ENCODE data around the gene FOXP2.

The FOXP2 gene

DNA sequence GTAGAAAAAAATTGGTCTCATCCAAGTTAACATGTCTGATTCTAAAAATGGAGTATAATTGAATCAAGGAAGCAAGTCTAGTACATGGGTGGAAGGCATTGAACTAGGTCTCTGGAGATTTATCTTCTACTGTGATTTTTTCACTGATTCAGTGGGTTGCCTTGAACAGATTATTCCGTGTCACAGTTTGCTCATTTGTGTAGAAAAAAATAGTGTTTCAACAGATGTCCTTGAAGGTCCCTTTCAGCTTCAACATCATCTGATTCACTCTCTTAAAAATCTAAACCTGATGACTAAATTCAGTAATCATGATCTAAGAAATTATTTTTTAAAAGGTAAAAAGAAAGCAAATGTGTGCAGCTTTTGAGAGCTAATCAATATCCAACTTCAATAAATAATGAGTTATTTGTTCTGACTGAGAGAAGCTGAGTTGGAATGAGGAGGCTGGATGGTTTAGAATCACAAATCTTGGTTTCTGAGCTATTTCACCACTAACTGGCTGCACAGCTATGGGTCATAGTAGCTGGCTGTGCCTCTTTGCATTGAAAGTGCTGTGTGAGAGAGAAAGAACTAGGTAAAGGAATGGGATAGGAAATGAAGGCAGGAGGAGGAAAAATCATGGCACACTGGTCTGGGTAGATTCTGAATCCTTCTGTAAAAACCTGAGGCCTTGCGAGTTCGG, 285.8 kb downstream of the FOXP2 start:
- H3K4me3 ChIP-seq (replicated peaks; ENCODE audit: low read depth, low read length): no peak overlapping the region
- no peak for DNase-seq (ENCODE audit: extremely low read depth, low read depth)
- no peak for TF ChIP-seq CTCF (IDR thresholded peaks at IDR 0.05; ENCODE audit: low read depth, low read length, missing control alignments)

- no peak for DNase-seq (ENCODE audit: extremely low read depth, low read depth)
- no peak for TF ChIP-seq CTCF (IDR thresholded peaks at IDR 0.05; ENCODE audit: low read depth, low read length, missing control alignments)
- no peak overlapping the region for H3K4me3 ChIP-seq (replicated peaks; ENCODE audit: low read depth, low read length)
Measured at GRCh38 chr7:114703677-114704076, 289.1 kb downstream of the FOXP2 start.

- TF ChIP-seq CTCF (IDR thresholded peaks at IDR 0.05; ENCODE audit: low read depth, low read length, missing control alignments): no peak
- DNase-seq (ENCODE audit: extremely low read depth, low read depth): no peak
- H3K4me3 ChIP-seq (replicated peaks; ENCODE audit: low read depth, low read length): no peak overlapping the region
Measured at GRCh38 chr7:114708646-114709045, 294.0 kb downstream of the FOXP2 start.

DNA sequence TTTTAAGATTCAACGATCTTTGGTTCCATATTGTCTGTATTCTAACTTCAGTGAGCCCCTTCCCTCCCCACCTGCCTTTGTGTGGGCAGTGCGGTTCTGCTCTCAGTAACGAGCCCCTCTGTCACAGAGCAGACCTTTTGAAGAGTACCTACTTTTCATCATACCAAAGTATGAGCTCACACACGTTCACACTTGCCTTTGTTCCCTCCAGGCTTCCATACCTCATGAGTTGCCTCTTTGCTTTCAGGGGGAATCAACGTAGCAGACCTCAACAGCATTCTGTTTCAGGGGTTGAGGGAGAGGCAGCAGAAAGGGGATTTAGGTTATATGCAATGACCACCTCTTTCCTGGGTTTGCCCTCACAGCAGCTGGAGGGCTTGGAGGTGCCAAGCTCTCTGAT, 295.9 kb downstream of the FOXP2 start:
- DNase-seq (ENCODE audit: extremely low read depth, low read depth): no peak
- no peak overlapping the region for H3K4me3 ChIP-seq (replicated peaks; ENCODE audit: low read depth, low read length)
- TF ChIP-seq CTCF (IDR thresholded peaks at IDR 0.05; ENCODE audit: low read depth, low read length, missing control alignments): no peak

GRCh38 chr7:114711241-114711640, 296.6 kb downstream of the FOXP2 start:
- no peak for DNase-seq (ENCODE audit: extremely low read depth, low read depth)
- H3K4me3 ChIP-seq (replicated peaks; ENCODE audit: low read depth, low read length): no peak overlapping the region
- no peak for TF ChIP-seq CTCF (IDR thresholded peaks at IDR 0.05; ENCODE audit: low read depth, low read length, missing control alignments)

DNA sequence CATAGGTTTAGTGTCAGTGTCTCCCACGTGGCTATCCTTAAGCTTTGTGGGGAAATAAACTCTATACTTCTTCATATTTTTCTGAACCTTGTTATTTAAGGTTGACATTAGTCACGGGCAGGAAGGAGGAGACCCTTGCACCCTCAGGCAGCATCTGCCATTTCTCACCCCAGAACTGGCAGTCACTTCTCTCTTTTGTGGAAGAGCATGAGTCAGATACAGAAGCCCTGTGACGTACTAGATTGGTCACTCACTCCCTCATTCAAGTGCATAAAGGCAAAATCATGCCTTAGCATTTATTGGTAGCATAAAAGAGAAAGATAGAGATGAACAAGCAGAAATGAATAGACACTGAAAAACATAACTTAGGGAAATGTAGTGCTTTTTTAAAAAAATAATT, 301.3 kb downstream of the FOXP2 start:
- DNase-seq (ENCODE audit: extremely low read depth, low read depth): no peak
- H3K4me3 ChIP-seq (replicated peaks; ENCODE audit: low read depth, low read length): no peak overlapping the region
- no peak for TF ChIP-seq CTCF (IDR thresholded peaks at IDR 0.05; ENCODE audit: low read depth, low read length, missing control alignments)

DNA sequence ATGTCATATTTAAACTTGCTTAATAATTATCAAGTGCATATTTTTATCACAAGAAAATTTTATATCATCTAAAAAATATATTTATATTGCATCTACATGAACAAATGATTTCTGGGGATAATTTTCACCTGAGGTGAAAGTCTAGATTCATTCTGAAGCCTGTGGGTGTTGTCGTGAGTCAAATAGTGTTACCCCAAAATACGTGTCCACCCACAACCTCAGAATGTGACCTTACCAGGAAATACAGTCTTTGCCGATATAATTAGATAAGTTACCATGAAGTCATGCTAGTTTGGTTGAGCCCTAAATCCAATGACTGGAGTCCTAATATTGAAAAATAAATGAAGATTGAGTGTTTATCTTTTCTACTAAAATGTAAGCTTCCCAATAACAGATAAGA, 304.2 kb downstream of the FOXP2 start:
- DNase-seq (ENCODE audit: extremely low read depth, low read depth): no peak
- TF ChIP-seq CTCF (IDR thresholded peaks at IDR 0.05; ENCODE audit: low read depth, low read length, missing control alignments): no peak
- H3K4me3 ChIP-seq (replicated peaks; ENCODE audit: low read depth, low read length): no peak overlapping the region
